Naive thymus-derived CD4-positive, alpha-beta T cell (primary cell): ENCODE data around the gene ATP1B3. TPM values are rescaled to one million over a fixed set of nuclear protein-coding genes. Genes with fewer than 3 reads are reported as not detected.
A peak's percentile ranks its signal among the peaks of the same experiment; 100 is the strongest.

Source experiments
- ATAC-seq: fragments of 150-1000 bp; cut with Tn5 transposase; 2 replicates; pipeline ENCODE4 v1.10.0; 2021; ENCODE audit warnings: mild to moderate bottlenecking, moderate library complexity
- CTCF ChIA-PET: fragments of 350-600 bp; sonication (Branson Sonifier 250); formaldehyde crosslinking; loops from one replicate; lab custom pipeline; 2021; ENCODE audit warnings: antibody characterized with exemption; lab: Charles Lee
- POLR2A ChIA-PET: fragments of 350-600 bp; sonication (Branson Sonifier 250); formaldehyde crosslinking; loops from one replicate; lab custom pipeline; 2021; ENCODE audit warnings: antibody characterized with exemption, inconsistent platforms; lab: Charles Lee
- DNase-seq, 9 donors: peaks; one replicate each; pipeline versions ENCODE4 v3.0.0 to v3.0.0-alpha.2; 2020 to 2022; ENCODE audit warnings: mixed read lengths in 1 of 9
- H3K27ac ChIP-seq: one replicate; pipeline ENCODE4 v1.7.0; 2013; ENCODE audit warnings: mild to moderate bottlenecking, low read depth, low read length, moderate library complexity
- H3K27me3 ChIP-seq, 2 donors: one replicate each; pipeline ENCODE4 v1.7.0; 2013; ENCODE audit warnings: low read length in 2 of 2, mild to moderate bottlenecking in 2 of 2, moderate library complexity in 2 of 2; ENCODE audit not compliant: control insufficient read depth in 2 of 2, insufficient read depth in 2 of 2
- H3K36me3 ChIP-seq, 3 experiments: 1 replicate in 2 of 3; 2 replicates in 1 of 3; pipeline ENCODE4 v1.7.0; 2013; ENCODE audit warnings: low read length in 3 of 3, mild to moderate bottlenecking in 3 of 3, moderate library complexity in 1 of 3; ENCODE audit not compliant: insufficient read depth in 3 of 3, control insufficient read depth in 2 of 3
- H3K4me1 ChIP-seq, 2 donors: one replicate each; pipeline ENCODE4 v1.7.0; 2013; ENCODE audit warnings: low read length in 2 of 2, mild to moderate bottlenecking in 2 of 2, moderate library complexity in 1 of 2; ENCODE audit not compliant: control insufficient read depth in 2 of 2, insufficient read depth in 2 of 2
- H3K4me3 ChIP-seq: 2 replicates; pipeline ENCODE4 v1.7.0; 2013; ENCODE audit warnings: mild to moderate bottlenecking, low read length
- H3K9me3 ChIP-seq, 3 experiments: 1 replicate in 2 of 3; 2 replicates in 1 of 3; pipeline ENCODE4 v1.7.0; 2013; ENCODE audit warnings: low read length in 3 of 3; ENCODE audit not compliant: control insufficient read depth in 2 of 3
- H3K27ac Mint-ChIP-seq, 9 donors: one replicate each; pipeline ENCODE4 v1.8.0; 2020 to 2022; ENCODE audit warnings: mixed read lengths in 9 of 9, mild to moderate bottlenecking in 8 of 9, moderate library complexity in 5 of 9, inconsistent platforms in 2 of 9
- H3K27me3 Mint-ChIP-seq, 5 donors: one replicate each; pipeline ENCODE4 v1.8.0; 2021 to 2022; ENCODE audit warnings: mixed read lengths in 5 of 5, mild to moderate bottlenecking in 1 of 5
- H3K36me3 Mint-ChIP-seq, 5 donors: one replicate each; pipeline ENCODE4 v1.8.0; 2020 to 2022; ENCODE audit warnings: mixed read lengths in 5 of 5, mild to moderate bottlenecking in 3 of 5, inconsistent platforms in 1 of 5
- H3K4me1 Mint-ChIP-seq, 7 donors: one replicate each; pipeline ENCODE4 v1.8.0; 2020 to 2022; ENCODE audit warnings: mixed read lengths in 7 of 7, mild to moderate bottlenecking in 3 of 7, inconsistent platforms in 1 of 7
- H3K4me3 Mint-ChIP-seq, 10 donors: one replicate each; pipeline ENCODE4 v1.8.0; 2020 to 2022; ENCODE audit warnings: mild to moderate bottlenecking in 10 of 10, mixed read lengths in 10 of 10, moderate library complexity in 6 of 10, inconsistent platforms in 2 of 10
- H3K9me3 Mint-ChIP-seq, 11 donors: one replicate each; pipeline ENCODE4 v1.8.0; 2020 to 2022; ENCODE audit warnings: mixed read lengths in 11 of 11, mild to moderate bottlenecking in 4 of 11, inconsistent platforms in 1 of 11, moderate library complexity in 1 of 11
- intact Hi-C, 2 donors: fragments of 100-400 bp; cut with micrococcal nuclease; formaldehyde crosslinking; loops; one replicate each; pipeline ENCODE4 v1.15.1; 2023
- polyA plus RNA-seq, 2 donors: library from polyadenylated mRNA; unstranded; fragments of 300-500 nt; fragmentation: Illumina TruSeq; gene quantifications; one replicate each; pipeline ENCODE4 v1.2.3, GENCODE V29; 2021
- total RNA-seq, 6 experiments: library from RNA in 5 of 6; stranded (reverse) in 5 of 6; gene quantifications; 1 replicate in 5 of 6; 2 replicates in 1 of 6; pipeline ENCODE4 v1.2.3 and lab custom pipeline; 2021 to 2026

The ATP1B3 gene
- total RNA-seq (100 to 1,000 TPM in 1 of 5 experiments, 10 to 100 TPM in 4; 24.2 to 104 (median 33.9) TPM), polyA plus RNA-seq (10 to 100 TPM; 72.2 to 81.5 TPM), total RNA-seq (lab: John Stamatoyannopoulos, UW) (34.9 reads per million, percentile 63 among the genes with 10 or more reads in this experiment)

- peak within 1 kb of the TSS; percentile 87 to 97 (median 92) for H3K4me3 Mint-ChIP-seq
- ChIA-PET POLR2A (interaction anchor here (3.3 to 5.3 kb wide), 2 partner anchors 80 to 137 kb away, joined by 44 to 49 read pairs; partner anchors contain the start of gene RNF7), CTCF (interaction anchor here (0.6 to 3.6 kb wide), 4 partner anchors 9 to 404 kb away, joined by 3 to 39 read pairs (median 8); partner anchors contain the start of gene RNF7)
- Histone ChIP-seq H3K4me1 (peaks cover 3 to 28% of the 10 kb centered on the region in 2 donors), H3K9me3 (no peaks in the 10 kb centered on the region), H3K4me3 (peak within 1 kb of the TSS; percentile 82), H3K27ac (peak within 1 kb of the TSS; percentile 98), H3K36me3 (no peaks in the 10 kb centered on the region), H3K27me3 (no peaks in the 10 kb centered on the region)
- intact Hi-C loops, result loop anchor here (1.0 to 10.0 kb wide), 15 partner anchors 37 to 1126 kb away; partner anchors contain the start of genes SLC25A36 (in 2 of the 2), TFDP2 (in 2 of the 2), U2SURP (in 2 of the 2) and ATR (in 1 of the 2)
- peak within 1 kb of the TSS; percentile 83 to 96 (median 92) for H3K27ac Mint-ChIP-seq
- peak; percentile 86 for ATAC-seq
- H3K27me3 Mint-ChIP-seq, result no peaks in the 10 kb centered on the region
- H3K9me3 Mint-ChIP-seq, result no peaks in the 10 kb centered on the region
- DNase-seq, result peak; percentile 72 to 90 (median 78)
- peaks cover 18 to 42% (median 35%) of the 10 kb centered on the region in 7 donors for H3K4me1 Mint-ChIP-seq
- peaks cover 0 to 2% (median 0%) of the 10 kb centered on the region in 5 donors for H3K36me3 Mint-ChIP-seq
These were observed at the start of gene ATP1B3 for GRCh38 chr3:141876381-141876890. ATP1B3 (plus strand) TSS chr3:141876643; CDS start chr3:141876802, 159 bp downstream.

GRCh38 chr3:141828487-141828886, 48.0 kb upstream of the ATP1B3 start:
- H3K4me3 Mint-ChIP-seq, result no peak overlapping the region
- POLR2A ChIA-PET, result interaction anchor here (0.7 kb wide), 1 partner anchor 107 kb away, joined by 3 read pairs; no protein-coding TSS in a partner anchor
- peaks cover 0 to 6% (median 0%) of the 10 kb centered on the region in 5 donors for H3K27me3 Mint-ChIP-seq
- H3K36me3 ChIP-seq, result no peaks in the 10 kb centered on the region
- no peaks in the 10 kb centered on the region for H3K9me3 ChIP-seq
- CTCF ChIA-PET, result no interaction called here
- H3K27me3 ChIP-seq, result no peaks in the 10 kb centered on the region
- H3K36me3 Mint-ChIP-seq, result no peaks in the 10 kb centered on the region
- DNase-seq, result no peak
- no peaks in the 10 kb centered on the region for H3K4me1 ChIP-seq
- intact Hi-C loops, result no loop called here
- no peak overlapping the region for H3K27ac Mint-ChIP-seq
- no peak for ATAC-seq
- H3K4me3 ChIP-seq, result no peak overlapping the region
- peaks cover 0 to 3% (median 0%) of the 10 kb centered on the region in 11 donors for H3K9me3 Mint-ChIP-seq
- H3K27ac ChIP-seq, result no peak overlapping the region
- H3K4me1 Mint-ChIP-seq, result peaks cover 0 to 8% (median 0%) of the 10 kb centered on the region in 7 donors

- Mint-ChIP-seq H3K9me3 (peaks cover 0 to 3% (median 0%) of the 10 kb centered on the region in 11 donors), H3K27me3 (peaks cover 0 to 6% (median 0%) of the 10 kb centered on the region in 5 donors), H3K4me1 (peaks cover 0 to 8% (median 0%) of the 10 kb centered on the region in 7 donors), H3K36me3 (no peaks in the 10 kb centered on the region), H3K4me3 (no peak overlapping the region), H3K27ac (no peak overlapping the region)
- no peaks in the 10 kb centered on the region for H3K27me3 ChIP-seq
- intact Hi-C loops, result no loop called here
- DNase-seq (no peak), ATAC-seq (no peak)
- H3K27ac ChIP-seq, result no peak overlapping the region
- H3K4me3 ChIP-seq, result no peak overlapping the region
- H3K9me3 ChIP-seq, result no peaks in the 10 kb centered on the region
- H3K36me3 ChIP-seq, result no peaks in the 10 kb centered on the region
- H3K4me1 ChIP-seq, result no peaks in the 10 kb centered on the region
- ChIA-PET CTCF (no interaction called here), POLR2A (interaction anchor here (0.7 kb wide), 1 partner anchor 107 kb away, joined by 3 read pairs; no protein-coding TSS in a partner anchor)
These were observed 47.6 kb upstream of the ATP1B3 start for GRCh38 chr3:141828890-141829289.

GRCh38 chr3:141830508-141830907, 45.9 kb upstream of the ATP1B3 start:
- Histone ChIP-seq H3K4me1 (no peaks in the 10 kb centered on the region), H3K36me3 (no peaks in the 10 kb centered on the region), H3K4me3 (no peak overlapping the region), H3K27ac (no peak overlapping the region), H3K27me3 (no peaks in the 10 kb centered on the region), H3K9me3 (no peaks in the 10 kb centered on the region)
- Mint-ChIP-seq H3K27ac (no peak overlapping the region), H3K4me1 (peaks cover 0 to 8% (median 0%) of the 10 kb centered on the region in 7 donors), H3K9me3 (peaks cover 0 to 3% (median 0%) of the 10 kb centered on the region in 11 donors), H3K36me3 (no peaks in the 10 kb centered on the region), H3K27me3 (peaks cover 0 to 6% (median 0%) of the 10 kb centered on the region in 5 donors), H3K4me3 (no peak overlapping the region)
- intact Hi-C loops, result no loop called here
- ATAC-seq (no peak), DNase-seq (no peak)
- ChIA-PET POLR2A (no interaction called here), CTCF (no interaction called here)

- peaks cover 0 to 8% (median 0%) of the 10 kb centered on the region in 7 donors for H3K4me1 Mint-ChIP-seq
- H3K27me3 ChIP-seq, result no peaks in the 10 kb centered on the region
- peaks cover 0 to 3% (median 0%) of the 10 kb centered on the region in 11 donors for H3K9me3 Mint-ChIP-seq
- intact Hi-C loops, result no loop called here
- no peaks in the 10 kb centered on the region for H3K36me3 ChIP-seq
- no peaks in the 10 kb centered on the region for H3K36me3 Mint-ChIP-seq
- H3K4me3 ChIP-seq, result no peak overlapping the region
- peak overlapping the region in 1 of 9 donors; percentile 89 for H3K27ac Mint-ChIP-seq
- H3K27me3 Mint-ChIP-seq, result peaks cover 0 to 6% (median 0%) of the 10 kb centered on the region in 5 donors
- H3K4me1 ChIP-seq, result no peaks in the 10 kb centered on the region
- H3K4me3 Mint-ChIP-seq, result no peak overlapping the region
- no peak overlapping the region for H3K27ac ChIP-seq
- POLR2A ChIA-PET, result no interaction called here
- no peaks in the 10 kb centered on the region for H3K9me3 ChIP-seq
- ATAC-seq (no peak), DNase-seq (no peak)
- CTCF ChIA-PET, result no interaction called here
These were observed 42.2 kb upstream of the ATP1B3 start for GRCh38 chr3:141834292-141834691.

- ChIA-PET CTCF (no interaction called here), POLR2A (no interaction called here)
- no peaks in the 10 kb centered on the region for H3K27me3 ChIP-seq
- Mint-ChIP-seq H3K27me3 (peaks cover 0 to 2% (median 0%) of the 10 kb centered on the region in 5 donors), H3K36me3 (no peaks in the 10 kb centered on the region), H3K4me3 (no peak overlapping the region), H3K9me3 (peaks cover 0 to 3% (median 0%) of the 10 kb centered on the region in 11 donors), H3K27ac (no peak overlapping the region), H3K4me1 (peaks cover 0 to 9% (median 2%) of the 10 kb centered on the region in 7 donors)
- ATAC-seq, result no peak
- H3K27ac ChIP-seq, result no peak overlapping the region
- no peak overlapping the region for H3K4me3 ChIP-seq
- no peaks in the 10 kb centered on the region for H3K9me3 ChIP-seq
- H3K36me3 ChIP-seq, result no peaks in the 10 kb centered on the region
- intact Hi-C loops, result no loop called here
- H3K4me1 ChIP-seq, result no peaks in the 10 kb centered on the region
- no peak for DNase-seq
These were observed 40.8 kb upstream of the ATP1B3 start for GRCh38 chr3:141835557-141836229.
